ENCODE measurements around the gene MBD5.

The MBD5 gene

GRCh38 chr2:148023861-148024260 lies 3.0 kb downstream of the MBD5 start:
- DNase-seq, result no peak

- no peak for DNase-seq
Measured at GRCh38 chr2:148026573-148026972, 5.7 kb downstream of the MBD5 start.

- DNase-seq, result no peak
Measured at GRCh38 chr2:148027822-148028221, 6.9 kb downstream of the MBD5 start.

- no peak for DNase-seq
Measured at GRCh38 chr2:148028781-148029180, 7.9 kb downstream of the MBD5 start.

- DNase-seq, result no peak
Measured at GRCh38 chr2:148031152-148031551, 10.3 kb downstream of the MBD5 start.

GRCh38 chr2:148032215-148032614 lies 11.3 kb downstream of the MBD5 start:
- DNase-seq, result no peak

GRCh38 chr2:148039783-148040182 lies 18.9 kb downstream of the MBD5 start:
- no peak for DNase-seq

GRCh38 chr2:148042219-148042618 lies 21.3 kb downstream of the MBD5 start:
- no peak for DNase-seq

GRCh38 chr2:148044322-148044721 lies 23.4 kb downstream of the MBD5 start:
- no peak for DNase-seq

GRCh38 chr2:148046802-148047201 lies 25.9 kb downstream of the MBD5 start:
- no peak for DNase-seq

GRCh38 chr2:148048475-148049221 lies 27.8 kb downstream of the MBD5 start:
- no peak for DNase-seq

GRCh38 chr2:148049284-148049683 lies 28.4 kb downstream of the MBD5 start:
- DNase-seq, result no peak

- no peak for DNase-seq
Measured at GRCh38 chr2:148052687-148053086, 31.8 kb downstream of the MBD5 start.

- no peak for DNase-seq
Measured at GRCh38 chr2:148058641-148059040, 37.8 kb downstream of the MBD5 start.

- no peak for DNase-seq
Measured at GRCh38 chr2:148063633-148064032, 42.7 kb downstream of the MBD5 start.

- DNase-seq, result no peak
Measured at GRCh38 chr2:148065936-148066335, 45.0 kb downstream of the MBD5 start.

- DNase-seq, result no peak
Measured at GRCh38 chr2:148067801-148068200, 46.9 kb downstream of the MBD5 start.

- no peak for DNase-seq
Measured at GRCh38 chr2:148071351-148071750, 50.5 kb downstream of the MBD5 start.

- DNase-seq, result no peak
Measured at GRCh38 chr2:148096012-148096411, 75.1 kb downstream of the MBD5 start.

GRCh38 chr2:148102641-148103040 lies 81.8 kb downstream of the MBD5 start:
- no peak for DNase-seq

GRCh38 chr2:148103946-148104345 lies 83.1 kb downstream of the MBD5 start:
- peak; percentile 75 for DNase-seq

- no peak for DNase-seq
Measured at GRCh38 chr2:148106331-148106730, 85.4 kb downstream of the MBD5 start.

GRCh38 chr2:148108385-148108784 lies 87.5 kb downstream of the MBD5 start:
- no peak for DNase-seq

GRCh38 chr2:148110184-148110583 lies 89.3 kb downstream of the MBD5 start:
- DNase-seq, result no peak

- no peak for DNase-seq
Measured at GRCh38 chr2:148122788-148123187, 101.9 kb downstream of the MBD5 start.

Data from NCI-H524 treated with DMSO at 0.1 percent for 48 hours (cell line).